GM19035 (cell line): ENCODE measurements around the gene ATP6V1F.
A peak's percentile ranks its signal among the peaks of the same experiment; 100 is the strongest.

Experiments
- ATAC-seq: cut with Tn5 transposase; IDR thresholded peaks from one replicate; pipeline ENCODE4 v1.9.1; 2021; ENCODE audit not compliant: unreplicated experiment

ATP6V1F gene

DNA sequence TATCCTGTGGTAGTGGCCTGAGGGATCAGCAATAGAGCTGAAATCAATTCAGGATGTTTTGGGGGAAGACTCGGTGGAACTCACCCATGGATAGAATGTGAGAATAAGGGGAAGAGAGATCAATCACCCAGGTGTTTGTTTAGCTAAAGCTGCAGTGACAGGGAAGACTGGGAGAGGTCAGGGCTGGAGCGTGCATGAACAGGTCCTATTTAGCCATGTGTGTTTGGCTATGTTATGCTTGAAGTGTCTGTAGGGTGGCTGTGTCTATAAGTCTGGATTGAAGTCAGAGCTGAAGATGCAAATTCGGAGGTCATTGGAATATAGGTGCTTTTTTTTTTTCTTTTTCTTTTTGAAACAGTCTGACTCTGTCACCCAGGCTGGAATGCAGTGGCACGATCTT is 4.6 kb downstream of the ATP6V1F start:
- no peak for ATAC-seq

DNA sequence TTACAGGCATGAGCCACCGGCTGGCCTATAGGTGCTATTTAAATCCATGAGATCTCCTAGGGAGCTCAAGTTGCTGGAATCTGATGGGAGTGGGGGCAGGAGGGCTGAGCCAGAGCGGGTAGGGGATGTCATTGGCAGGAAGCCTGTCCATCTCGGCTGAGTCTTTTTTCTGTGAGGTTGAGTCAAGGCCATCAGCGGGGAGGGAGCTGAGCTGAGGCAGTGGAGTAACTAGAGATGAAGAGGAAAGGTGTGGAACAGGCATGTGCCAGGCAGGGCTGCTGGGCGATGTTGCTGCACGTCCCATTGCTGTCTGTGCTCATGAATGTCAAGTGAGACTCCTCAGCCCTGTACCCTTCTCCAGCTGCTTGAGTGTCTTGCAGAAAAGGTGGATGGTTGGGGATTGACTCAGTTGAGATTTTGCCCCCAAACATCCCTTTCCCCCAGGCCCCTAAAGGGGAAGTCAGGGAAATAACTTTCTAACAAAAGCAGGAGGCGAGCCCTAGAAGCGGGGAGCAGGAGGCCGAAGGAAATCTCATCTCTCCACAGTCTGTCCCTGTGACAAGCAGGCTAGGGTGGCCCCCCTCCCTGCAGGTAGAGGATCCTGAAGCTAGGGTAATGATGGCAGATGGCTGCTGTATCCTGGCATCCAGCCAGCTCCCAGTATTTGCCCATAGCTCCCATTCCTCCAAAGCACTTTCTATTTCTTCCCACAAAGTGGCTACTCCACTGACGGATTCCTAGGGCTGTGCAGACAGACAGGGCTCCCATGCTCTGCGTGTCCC is 5.4 kb downstream of the ATP6V1F start:
- no peak for ATAC-seq

DNA sequence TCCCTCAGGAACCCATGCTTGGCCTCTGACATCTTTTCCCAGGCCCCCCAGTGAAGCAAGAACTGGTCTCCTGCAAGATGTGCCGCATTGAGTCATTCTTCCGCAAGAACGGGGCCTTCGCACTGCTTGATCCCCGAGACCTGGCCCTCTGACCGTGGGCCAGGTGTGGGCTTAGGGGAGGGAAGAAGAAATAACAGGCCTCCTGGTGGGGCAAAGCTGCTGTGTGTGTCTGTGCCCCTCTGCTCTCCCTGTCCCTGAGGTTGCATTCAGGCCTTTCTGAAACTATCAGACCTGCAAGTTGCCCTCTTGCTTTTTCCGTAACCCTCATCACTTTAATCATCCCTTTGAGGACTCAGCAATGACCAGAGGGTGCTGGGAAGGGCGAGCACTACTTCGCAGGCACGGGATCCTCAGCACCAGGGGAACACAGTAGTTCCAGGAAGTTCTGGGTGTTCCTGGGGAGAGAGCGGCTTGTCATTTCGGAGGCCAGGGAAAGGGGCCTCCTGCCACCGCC is 6.0 kb downstream of the ATP6V1F start:
- no peak for ATAC-seq

DNA sequence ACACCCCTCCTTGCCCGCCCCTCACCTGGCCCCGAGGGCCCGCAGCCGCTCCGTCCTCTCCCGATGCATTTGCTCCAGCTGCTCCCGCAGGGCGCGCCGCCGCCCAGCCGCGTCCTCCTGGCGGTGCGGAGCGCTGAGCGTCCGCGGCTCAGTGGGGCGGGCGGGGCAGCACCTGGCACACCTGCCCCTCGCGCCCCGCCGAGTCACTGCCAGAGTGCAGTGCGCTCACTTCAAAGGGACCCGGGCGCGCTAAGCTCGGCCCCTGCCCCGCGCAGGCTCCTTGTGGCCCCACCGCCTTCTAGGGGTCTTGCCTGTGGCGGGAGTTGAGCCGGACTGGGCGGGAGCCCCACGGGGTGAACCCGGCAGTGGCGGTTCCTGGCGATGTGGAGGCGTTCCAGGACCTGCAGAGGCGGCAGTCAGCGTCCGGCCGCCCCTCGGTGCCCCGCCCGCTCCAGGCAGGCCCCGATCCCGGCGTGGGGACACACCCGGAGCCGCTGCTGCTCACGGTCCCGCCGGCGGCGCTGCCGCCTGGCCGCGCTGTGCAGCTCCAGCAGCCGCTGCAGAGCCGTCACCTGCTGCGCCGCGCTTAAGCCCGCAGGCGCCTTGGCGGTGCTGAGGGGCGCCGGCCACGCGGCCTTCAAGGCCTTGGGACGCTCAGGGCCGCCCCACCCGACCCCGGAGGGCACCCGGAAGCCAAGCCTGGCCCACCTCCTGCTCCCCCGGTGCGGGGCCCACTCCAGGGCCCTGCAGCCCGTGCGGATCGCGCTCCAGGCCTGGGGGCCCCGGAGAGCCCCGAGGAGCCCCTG is 6.7 kb downstream of the ATP6V1F start:
- peak; percentile 67 for ATAC-seq

DNA sequence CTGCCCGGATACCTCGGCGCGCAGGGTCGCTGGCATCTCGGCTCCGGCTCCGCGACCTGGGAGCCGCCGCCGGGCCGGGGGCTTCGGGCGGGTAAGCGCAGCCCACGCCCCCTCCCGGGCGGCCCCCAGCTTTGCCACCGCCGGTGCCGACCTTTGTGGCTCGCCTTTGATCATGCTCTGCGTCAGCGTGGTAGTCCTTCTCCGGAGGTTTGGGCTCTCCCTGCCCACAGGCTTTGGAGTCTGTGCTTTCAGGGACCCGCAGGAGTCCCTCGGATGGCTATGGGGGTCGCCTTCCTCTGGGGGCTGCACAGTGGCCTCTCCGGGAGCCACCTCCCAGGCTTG is 7.3 kb downstream of the ATP6V1F start:
- peak; percentile 18 for ATAC-seq

DNA sequence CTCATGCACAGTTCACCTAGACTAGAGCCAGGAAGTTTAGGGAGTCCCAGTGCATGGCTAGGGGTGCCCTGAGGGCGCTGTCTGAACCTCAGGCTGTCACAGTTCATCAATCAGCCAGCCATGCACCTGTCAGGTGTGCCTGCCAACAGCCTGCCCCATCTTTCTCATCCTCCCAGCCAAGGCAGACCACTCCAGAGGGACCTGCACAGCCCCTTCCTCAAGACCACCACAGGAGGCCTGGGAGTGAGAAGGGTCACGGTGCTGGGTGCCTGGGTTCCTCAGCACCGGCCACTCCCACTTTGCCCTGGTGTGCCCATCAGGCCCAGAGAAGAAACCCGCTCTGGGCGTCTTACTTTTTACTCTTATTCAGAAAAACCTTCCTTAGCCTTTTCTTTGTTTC is 8.4 kb downstream of the ATP6V1F start:
- ATAC-seq: no peak

DNA sequence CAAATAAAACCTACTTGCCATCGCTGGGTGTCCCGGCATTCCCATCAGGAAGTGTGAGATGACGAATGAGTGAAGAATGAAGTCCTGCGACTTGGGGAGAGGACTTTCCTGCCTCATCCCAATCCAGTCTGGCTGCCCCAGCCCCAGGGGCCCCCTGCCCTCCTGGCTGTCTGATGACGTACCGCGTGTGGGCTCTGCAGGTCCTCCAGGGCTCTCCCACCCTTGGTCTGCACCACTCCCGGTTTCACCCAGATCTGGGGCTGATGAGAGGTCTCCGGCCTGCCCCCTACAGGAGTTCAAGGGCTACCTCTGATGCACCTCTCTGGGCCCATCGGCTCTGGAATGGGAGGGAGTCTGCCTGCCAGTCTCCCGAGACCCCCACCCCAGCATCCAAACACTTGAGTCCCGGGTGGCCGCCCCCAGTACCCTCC is 9.8 kb downstream of the ATP6V1F start:
- no peak for ATAC-seq

DNA sequence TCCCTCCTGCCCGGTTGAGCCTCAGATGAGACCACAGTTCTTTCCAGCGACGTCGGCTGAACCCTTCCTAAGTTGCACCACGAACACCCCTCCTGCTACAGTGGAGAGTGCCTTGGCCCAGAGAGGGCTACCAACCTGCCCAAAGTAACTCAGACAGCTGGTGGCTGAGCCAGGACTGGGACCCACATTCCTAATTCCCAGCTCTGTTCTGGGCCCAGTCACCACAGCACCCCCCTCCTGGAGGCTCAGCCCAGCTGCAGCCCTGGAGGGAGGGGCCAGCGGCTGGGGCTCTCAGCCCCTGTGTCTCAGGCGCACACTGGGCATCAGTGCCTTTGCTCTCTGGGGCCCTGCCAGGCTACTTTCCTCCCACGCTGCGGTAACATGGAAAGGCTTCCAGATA is 10.6 kb downstream of the ATP6V1F start:
- ATAC-seq: no peak

DNA sequence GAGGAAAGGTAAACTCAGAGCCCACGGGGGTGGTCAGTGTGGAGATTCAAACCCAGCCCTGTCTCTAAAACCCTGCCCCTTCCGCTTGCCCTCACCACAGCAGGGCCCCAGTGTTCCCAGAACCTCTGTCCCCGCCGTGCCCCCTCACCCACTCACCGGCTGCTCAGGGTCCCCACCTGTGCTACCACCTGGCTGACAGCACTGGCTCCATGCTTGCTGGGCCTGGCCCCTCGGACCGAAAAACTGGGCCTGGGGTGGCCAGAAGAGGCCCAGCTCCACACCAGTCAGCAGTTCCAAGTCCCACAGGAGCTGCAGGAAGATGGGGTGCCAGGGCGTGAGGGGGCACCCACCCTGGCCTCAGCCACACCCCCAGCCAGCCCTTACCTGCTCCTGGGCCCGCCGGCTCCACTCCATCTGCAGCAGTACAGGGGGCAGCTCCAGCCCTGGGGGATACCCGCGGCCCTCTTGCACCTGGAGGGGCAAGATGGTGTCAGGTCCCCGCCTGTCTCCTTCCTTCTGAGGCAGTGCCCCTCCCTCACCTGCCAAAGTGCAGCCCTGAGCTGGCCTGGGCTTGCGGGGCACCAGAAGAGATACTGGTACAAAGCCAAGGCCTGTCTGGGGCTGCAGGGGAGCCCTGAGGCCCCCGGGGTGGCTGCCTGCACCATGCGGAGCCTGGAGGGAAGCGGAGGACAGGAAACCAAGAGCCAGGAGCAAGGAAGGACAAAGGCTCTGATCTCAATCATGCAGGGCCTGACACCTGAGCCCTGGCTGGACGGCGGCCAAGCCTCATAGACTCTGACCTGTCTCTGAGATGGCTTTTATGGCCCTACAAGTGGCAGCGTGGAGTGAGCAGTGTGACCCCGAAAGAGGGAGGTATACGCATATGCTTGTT is 11.7 kb downstream of the ATP6V1F start:
- ATAC-seq: no peak

DNA sequence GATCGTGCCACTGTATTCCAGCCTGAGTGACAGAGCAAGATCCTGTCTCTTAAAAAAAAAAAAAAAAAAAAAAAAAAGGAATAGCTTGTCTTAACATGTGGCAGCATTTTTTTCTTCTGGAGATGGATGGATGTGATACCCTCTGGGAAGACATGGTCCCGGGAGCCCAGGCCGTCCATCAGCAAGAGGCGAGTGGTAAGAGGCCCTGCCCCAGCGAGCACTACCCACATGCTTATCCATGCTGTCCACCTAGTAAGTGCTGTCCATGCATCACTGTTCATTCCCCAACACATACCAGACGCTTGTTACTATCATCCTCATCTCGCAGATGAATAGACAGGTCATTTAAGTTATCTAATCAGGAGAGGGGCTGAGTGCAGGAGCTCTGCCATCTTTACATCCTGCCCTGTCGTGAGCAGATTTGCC is 12.9 kb downstream of the ATP6V1F start:
- no peak for ATAC-seq

DNA sequence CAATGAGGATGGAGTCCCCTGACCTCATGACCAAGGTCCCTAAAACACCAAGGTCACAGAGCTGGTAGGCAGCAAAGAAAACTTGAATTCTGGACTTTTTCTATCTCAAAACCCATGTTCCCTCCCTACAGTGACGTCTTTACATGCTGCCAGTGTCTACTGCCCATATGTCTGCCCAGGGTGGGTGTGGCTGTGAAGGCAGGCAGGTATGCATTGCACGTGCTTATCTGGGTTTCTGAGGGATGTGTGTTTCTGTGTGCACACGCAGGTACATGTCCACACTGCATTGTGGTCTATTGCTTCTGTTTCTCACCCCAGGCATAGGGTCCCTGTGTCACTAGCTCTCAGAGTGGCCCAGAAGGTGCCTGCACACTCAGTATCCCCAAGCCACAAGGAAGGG is 13.5 kb downstream of the ATP6V1F start:
- ATAC-seq: no peak

DNA sequence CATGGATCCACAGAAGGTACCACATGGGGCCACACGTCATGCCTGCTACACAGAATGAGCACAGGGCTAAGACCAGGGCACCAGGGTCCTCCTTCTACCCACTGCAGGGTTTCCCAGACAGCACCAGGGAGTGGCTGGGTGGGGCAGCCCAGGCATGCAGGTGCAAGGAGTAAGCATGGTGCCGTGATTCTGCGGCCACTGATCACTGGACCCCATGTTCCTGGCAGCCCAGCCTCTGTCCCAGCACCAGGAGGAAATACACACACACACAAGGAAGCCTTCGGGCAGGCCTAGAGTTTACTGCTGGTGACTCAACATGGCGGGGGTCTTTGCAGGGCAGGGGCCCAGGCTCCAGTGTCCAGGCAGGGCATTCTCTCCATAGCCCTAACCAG is 13.9 kb downstream of the ATP6V1F start:
- ATAC-seq: no peak

DNA sequence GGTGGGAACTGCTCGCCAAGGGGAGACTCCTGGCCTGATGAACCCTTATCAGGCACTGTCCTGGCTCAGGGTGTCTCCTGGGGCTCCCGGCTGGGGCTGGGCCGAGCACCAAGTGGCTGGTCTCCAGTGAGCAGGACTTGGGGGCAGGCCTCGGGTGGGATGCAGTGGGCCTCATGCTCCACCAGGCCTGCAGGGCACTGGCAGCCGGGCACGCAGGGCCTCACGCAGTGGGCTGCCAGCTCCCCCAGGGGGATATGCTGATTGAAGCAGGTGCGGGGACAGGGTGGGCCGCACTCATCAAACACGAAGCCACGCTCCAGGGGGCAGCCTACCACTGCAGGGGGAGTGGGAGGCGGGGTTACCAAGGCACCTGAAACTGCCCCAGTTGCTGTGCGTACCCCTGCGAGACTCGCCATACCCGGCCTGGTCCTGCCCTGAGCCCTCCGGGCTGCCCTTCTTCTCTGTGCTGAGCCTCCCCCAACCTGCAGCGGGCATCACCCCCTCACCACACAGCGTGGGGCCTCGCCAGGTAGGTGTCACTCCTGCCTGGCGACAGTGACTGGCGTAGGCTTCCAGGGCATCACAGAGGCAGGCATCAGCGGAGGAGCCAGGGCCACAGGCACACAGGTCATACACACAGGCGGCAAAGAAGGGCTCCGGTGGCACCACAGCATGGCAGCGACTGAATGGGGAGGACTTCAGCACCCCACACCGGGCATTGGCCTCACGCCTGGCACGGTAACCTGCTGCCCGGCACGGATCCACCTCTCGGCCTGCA is 14.5 kb downstream of the ATP6V1F start:
- ATAC-seq: no peak

DNA sequence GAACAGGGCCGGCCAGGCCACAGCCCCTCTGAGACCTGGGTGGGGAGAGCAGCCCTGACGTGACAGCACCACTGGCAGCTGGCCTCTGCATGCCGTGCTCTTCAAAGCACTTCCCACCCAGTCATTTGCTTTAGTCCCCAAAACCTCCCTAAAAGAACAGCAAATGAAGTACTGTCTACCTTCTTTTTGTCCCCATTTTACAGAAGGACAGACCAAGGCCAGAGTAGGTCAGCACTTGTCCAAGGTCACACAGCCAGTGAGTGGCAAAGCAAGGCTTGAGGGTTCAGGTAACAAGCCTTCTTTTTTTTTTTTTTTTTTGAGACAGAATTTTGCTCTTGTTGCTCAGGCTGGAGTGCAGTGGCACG is 15.1 kb downstream of the ATP6V1F start:
- ATAC-seq: no peak

DNA sequence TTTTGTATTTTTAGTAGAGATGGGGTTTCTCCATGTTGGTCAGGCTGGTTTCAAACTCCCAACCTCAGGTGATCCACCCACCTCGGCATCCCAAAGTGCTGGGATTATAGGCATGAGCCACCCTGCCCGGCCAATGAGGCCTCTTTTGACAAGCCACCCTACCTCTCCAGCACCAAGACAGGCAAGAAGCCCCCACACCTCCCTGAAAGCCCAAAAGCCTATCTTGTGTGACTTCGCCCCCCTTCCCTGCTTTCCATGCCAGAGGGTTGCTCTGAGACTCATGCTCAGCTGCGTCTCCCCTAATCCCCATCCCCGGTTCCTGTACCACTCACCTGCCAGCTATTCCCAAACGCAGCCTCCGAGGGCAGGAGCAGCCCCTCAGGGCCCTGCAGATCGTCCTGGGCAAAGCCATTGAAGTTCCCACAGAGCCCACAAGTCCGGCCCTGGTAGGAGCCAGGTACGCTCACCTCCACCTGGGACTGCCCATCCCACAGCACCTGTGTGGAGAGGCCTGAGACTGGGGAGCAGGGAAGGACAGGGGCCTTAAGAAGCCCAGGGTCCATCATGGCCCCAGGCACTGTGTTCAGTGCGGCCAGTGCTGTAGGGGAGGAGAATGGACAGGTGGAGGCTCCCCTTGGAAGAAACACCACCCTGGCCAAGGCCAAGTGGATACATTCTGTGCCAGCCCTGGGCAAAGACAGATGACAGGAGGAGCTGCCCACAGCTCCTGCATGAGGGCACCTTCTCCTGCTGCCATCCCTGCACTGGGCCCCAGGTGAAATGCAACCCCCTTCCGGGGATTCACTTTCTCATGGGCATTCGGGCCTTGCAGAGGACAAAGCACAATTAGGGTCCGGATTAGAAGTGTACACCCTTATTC is 15.8 kb downstream of the ATP6V1F start:
- no peak for ATAC-seq

DNA sequence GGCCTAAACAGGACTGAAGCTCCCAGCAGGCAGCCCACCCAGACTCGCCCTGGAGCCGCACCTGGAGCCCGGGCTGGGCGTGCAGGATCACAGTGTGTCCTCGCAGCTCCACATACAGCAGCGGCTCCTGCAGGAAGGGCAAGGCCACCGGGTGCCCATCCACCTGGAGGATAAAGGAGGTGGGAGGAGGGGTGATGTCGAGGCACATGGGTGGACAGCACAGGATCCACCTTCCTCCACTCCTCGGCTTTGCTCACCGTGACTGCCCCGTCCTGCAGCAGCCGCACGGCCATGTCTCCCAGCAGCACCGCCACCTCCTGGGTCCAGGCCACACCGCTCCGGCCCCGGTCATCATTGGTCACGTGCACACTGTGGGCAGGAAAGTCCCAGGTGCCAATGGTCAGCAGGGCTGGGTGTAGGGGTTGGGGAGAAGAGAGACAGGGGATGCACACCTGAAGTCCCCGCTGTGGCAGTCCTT is 16.8 kb downstream of the ATP6V1F start:
- no peak for ATAC-seq

DNA sequence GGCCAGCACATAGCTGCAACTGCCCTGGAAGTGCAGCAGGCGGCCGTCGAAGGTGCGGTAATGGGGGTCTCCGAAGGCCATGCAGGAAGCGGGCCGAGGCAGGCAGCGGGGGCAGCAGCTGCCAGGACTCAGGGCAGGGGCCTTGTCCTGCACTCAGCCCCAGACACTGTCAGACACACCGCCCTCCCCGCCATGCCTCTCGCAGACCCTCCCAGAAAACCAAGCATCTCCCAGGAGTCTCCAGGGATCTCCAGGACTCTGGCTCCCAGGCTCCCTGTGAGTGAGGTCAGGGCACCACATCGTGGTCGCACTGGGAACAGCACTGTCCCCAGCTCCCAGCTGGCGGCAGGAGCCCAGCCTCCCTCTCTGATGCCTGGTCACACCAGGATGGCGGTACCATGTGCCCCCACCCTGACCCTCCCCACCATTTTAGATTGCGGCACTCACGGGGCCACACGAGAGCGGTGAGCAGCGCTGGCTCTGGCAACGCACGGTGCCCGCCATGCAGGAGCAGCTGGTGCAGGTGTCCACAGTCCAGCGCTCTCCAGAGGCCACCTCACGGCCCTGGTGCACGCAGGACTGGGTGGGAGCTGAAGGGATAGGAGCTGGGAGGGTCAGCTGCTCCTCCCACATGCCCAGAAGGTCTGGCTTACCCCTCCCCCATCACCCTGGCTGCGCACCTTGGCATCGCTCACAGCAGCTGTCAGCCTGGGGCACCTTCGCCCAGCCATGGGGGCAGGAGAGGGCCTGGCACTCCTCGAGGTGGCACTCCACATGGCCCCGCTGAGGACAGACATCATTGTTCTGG is 17.5 kb downstream of the ATP6V1F start:
- no peak for ATAC-seq

DNA sequence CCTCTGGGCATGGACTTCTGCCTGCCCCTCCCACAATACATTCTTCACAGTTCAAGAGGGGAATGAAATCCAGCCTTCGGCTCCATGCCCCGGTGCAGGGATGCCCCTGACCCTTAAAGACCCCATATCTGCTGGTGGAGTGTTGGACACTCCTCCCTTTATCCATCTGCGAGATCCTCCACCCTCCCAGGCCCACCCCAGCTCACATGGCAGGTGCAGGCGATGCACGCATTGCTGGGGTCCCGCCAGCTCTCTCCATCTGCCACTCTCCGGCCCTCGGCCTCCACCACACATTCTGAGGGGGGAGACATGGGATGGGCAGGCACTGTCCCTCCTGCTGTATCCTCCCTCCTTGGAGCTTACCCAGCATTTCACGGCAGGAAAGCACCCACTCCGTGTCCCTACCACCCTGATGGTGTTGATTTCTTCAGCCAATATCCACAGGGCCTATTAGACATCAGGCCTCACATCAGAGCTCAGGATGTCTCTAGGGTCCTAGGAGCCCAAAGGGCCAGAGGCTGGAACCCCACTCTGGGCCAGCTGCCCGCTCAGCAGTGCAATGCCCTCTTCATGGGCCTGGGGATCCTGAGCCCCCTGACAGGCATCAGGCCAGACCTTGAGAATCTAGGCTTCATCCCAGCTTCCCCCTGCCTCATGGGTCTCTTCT is 18.3 kb downstream of the ATP6V1F start:
- no peak for ATAC-seq
